BJ (cell line): ENCODE results near the gene RETREG1. TPM values are rescaled to one million over a fixed set of nuclear protein-coding genes. Genes with fewer than 3 reads are reported as not detected.

Experiments used
- CTCF ChIA-PET: fragments of 350-600 bp; formaldehyde crosslinking; extraction: SDS; loops from one replicate; lab custom pipeline; 2021; ENCODE audit warnings: antibody characterized with exemption, inconsistent platforms; lab: Yijun Ruan, JAX
- POLR2A ChIA-PET: fragments of 300-600 bp; sonication (Branson Sonifier 250); formaldehyde crosslinking; extraction: SDS; loops from one replicate; lab custom pipeline; 2021; ENCODE audit warnings: antibody characterized with exemption; lab: Charles Lee
- DNase-seq: peaks from one replicate; pipeline ENCODE4 v3.0.0-alpha.2; 2011; ENCODE audit warnings: low read depth
- H3K27me3 ChIP-seq: 2 replicates; pipeline ENCODE4 v1.6.0; 2011; ENCODE audit warnings: low read length; ENCODE audit not compliant: control insufficient read depth, insufficient read depth
- H3K36me3 ChIP-seq: 2 replicates; pipeline ENCODE4 v1.5.1; 2011; ENCODE audit warnings: low read length; ENCODE audit not compliant: control insufficient read depth, insufficient read depth
- H3K4me3 ChIP-seq: 2 replicates; pipeline ENCODE4 v1.5.1; 2011; ENCODE audit warnings: low read depth, mild to moderate bottlenecking, control low read depth, low read length
- CTCF ChIP-seq: IDR thresholded peaks from 2 replicates; pipeline ENCODE4 v1.5.1; 2011; ENCODE audit warnings: low read depth, mild to moderate bottlenecking, control low read depth, inconsistent platforms, low read length, moderate library complexity; ENCODE audit not compliant: insufficient read depth
- polyA plus RNA-seq: library from polyadenylated mRNA; depleted of rRNA; stranded (reverse); fragments of >200 nt; gene quantifications from 2 replicates; pipeline ENCODE4 v1.2.3, GENCODE V29; 2011

RETREG1 gene
- polyA plus RNA-seq, 1 experiment: 0.04 TPM

GRCh38 chr5:16644301-16644889 lies 27.6 kb upstream of the RETREG1 start:
- no peak for DNase-seq
- H3K27me3 ChIP-seq: peaks cover 4% of the 10 kb centered on the region; the same call in 1 of the 2 replicates
- no peaks in the 10 kb centered on the region for H3K36me3 ChIP-seq
- TF ChIP-seq CTCF: no peak
- H3K4me3 ChIP-seq: no peak overlapping the region
- ChIA-PET CTCF (no interaction called here), POLR2A (no interaction called here)

DNA sequence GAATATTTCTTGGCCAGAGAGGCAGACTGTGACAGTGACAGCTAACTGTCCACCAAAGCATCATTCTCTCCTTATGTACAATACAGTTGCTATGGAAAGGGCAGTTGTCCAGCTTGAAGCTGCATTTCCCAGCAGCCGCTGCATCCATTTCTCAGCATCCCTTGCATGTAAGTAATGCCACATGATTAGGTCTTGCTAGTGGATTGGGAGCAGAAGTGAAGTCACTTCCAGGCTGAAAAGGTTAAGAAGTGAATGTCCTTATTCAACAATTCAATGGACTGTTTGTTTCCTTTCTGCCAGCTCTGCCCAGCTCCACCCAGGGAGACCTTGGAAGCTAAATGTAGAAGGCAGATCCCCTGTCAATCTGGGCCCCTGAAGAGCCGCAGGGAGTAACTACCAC lies 26.1 kb upstream of the RETREG1 start:
- POLR2A ChIA-PET: no interaction called here
- Histone ChIP-seq H3K27me3 (peaks cover 5% of the 10 kb centered on the region), H3K4me3 (no peak overlapping the region), H3K36me3 (no peaks in the 10 kb centered on the region)
- no peak for DNase-seq
- TF ChIP-seq CTCF: no peak
- CTCF ChIA-PET: interaction anchor here (1.0 kb wide), 1 partner anchor 15 kb away, joined by 4 read pairs; no protein-coding TSS in a partner anchor

DNA sequence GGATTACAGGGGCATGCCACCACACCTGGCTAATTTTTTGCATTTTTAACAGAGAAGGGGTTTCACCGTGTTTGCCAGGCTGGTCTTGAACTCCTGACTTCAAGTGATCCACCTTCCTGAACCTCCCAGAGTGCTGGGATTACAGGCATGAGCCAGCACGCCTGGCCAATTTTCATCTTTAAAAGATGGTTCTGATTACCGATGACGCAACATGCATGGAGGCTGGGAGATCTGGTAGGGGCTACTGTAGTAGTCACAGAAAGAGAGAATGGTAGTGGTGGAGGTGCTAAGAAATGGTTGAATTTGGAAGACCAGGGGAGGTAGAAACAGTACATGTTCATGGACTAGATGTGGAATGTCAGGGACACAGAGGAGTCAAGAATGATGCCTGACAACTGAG lies 22.4 kb upstream of the RETREG1 start:
- DNase-seq: no peak
- H3K4me3 ChIP-seq: no peak overlapping the region
- H3K36me3 ChIP-seq: no peaks in the 10 kb centered on the region
- peaks cover 5% of the 10 kb centered on the region for H3K27me3 ChIP-seq
- POLR2A ChIA-PET: no interaction called here
- no peak for TF ChIP-seq CTCF
- CTCF ChIA-PET: interaction anchor here (1.3 kb wide), 1 partner anchor 14 kb away, joined by 3 read pairs; no protein-coding TSS in a partner anchor

GRCh38 chr5:16628376-16628775 lies 11.6 kb upstream of the RETREG1 start:
- POLR2A ChIA-PET: no interaction called here
- no peak overlapping the region for H3K4me3 ChIP-seq
- no peak for TF ChIP-seq CTCF
- CTCF ChIA-PET: interaction anchor here (1.0 kb wide), 1 partner anchor 14 kb away, joined by 4 read pairs; no protein-coding TSS in a partner anchor
- no peaks in the 10 kb centered on the region for H3K36me3 ChIP-seq
- peaks cover 2% of the 10 kb centered on the region; the same call in 1 of the 2 replicates for H3K27me3 ChIP-seq
- DNase-seq: no peak

- H3K36me3 ChIP-seq: no peaks in the 10 kb centered on the region
- CTCF ChIA-PET: no interaction called here
- no peak overlapping the region for H3K4me3 ChIP-seq
- no peak for DNase-seq
- H3K27me3 ChIP-seq: peaks cover 2% of the 10 kb centered on the region; the same call in 1 of the 2 replicates
- POLR2A ChIA-PET: no interaction called here
- no peak for TF ChIP-seq CTCF
These were observed 10.0 kb upstream of the RETREG1 start for GRCh38 chr5:16626696-16627264.
